ENCODE results near the gene RFX4. TPM values are rescaled to one million over a fixed set of nuclear protein-coding genes. Genes with fewer than 3 reads are reported as not detected.

Gene RFX4
- total and polyA plus RNA-seq, 9 of the 15 experiments (the other 6 are each of a cell fraction or from before 2014, with no cell fraction given): not detected

DNA sequence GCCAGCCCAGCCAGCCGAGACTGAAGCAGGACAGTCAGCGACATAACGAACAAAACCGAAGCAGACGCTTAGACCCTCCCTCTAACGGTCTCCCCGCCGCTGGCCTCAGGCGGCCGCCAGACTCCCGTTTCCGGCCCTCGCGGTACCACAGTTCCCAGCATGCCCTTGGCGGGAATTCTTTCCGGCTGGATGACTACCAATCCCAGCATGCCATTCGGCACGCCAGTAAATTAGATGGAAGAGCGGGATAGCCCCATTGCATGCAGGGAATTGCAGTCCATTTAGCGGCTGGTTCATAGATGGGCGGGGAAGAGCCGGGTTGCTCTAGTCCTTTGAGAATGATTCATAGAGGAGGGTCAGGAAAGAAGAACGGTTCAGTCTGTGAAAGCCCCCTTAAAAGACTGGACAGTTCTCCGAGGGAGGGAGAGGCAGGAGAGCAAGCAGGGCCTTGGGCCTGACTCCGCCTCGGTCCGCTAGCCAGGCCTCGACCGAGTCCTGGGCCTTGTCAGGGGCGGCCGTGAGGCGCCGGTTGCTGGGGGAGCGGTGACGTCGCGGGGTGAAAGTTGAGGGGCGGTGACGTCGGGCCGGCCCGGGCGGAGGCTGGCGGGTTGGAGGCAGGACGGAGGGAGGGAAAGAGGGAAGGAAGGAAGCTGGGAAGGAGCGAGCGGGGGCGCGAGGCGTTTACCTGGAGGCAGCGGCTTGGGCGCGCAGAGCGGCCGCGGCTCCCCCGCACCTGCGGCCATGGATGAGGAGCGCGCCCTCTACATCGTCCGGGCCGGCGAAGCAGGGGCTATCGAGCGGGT is 191.4 kb downstream of the RFX4 start, which contains the start of gene RIC8B (continued):
- no peak for TF ChIP-seq KLF13 (tag; IDR thresholded peaks at IDR 0.05; ENCODE audit: borderline replicate concordance, low read depth)
- no peak for TF ChIP-seq ZC3H11A (IDR thresholded peaks at IDR 0.05; ENCODE audit: low read depth, low read length)
- no peak for TF ChIP-seq ZNF282 (CRISPR knock-in tag; IDR thresholded peaks at IDR 0.05)
- TF ChIP-seq, protein P1, sequence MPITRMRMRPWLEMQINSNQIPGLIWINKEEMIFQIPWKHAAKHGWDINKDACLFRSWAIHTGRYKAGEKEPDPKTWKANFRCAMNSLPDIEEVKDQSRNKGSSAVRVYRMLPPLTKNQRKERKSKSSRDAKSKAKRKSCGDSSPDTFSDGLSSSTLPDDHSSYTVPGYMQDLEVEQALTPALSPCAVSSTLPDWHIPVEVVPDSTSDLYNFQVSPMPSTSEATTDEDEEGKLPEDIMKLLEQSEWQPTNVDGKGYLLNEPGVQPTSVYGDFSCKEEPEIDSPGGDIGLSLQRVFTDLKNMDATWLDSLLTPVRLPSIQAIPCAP (CRISPR knock-in tag; IDR thresholded peaks at IDR 0.05; ENCODE audit: borderline replicate concordance): no peak
- TF ChIP-seq ZNF239 (CRISPR knock-in tag; IDR thresholded peaks at IDR 0.05): no peak
- TF ChIP-seq SMARCB1 (IDR thresholded peaks at IDR 0.05; ENCODE audit: insufficient read length, low read depth): no peak
- no peak for TF ChIP-seq SLC30A9 (CRISPR knock-in tag; IDR thresholded peaks at IDR 0.05)
- TF ChIP-seq, protein P2, sequence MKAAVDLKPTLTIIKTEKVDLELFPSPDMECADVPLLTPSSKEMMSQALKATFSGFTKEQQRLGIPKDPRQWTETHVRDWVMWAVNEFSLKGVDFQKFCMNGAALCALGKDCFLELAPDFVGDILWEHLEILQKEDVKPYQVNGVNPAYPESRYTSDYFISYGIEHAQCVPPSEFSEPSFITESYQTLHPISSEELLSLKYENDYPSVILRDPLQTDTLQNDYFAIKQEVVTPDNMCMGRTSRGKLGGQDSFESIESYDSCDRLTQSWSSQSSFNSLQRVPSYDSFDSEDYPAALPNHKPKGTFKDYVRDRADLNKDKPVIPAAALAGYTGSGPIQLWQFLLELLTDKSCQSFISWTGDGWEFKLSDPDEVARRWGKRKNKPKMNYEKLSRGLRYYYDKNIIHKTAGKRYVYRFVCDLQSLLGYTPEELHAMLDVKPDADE (conservative IDR thresholded peaks at IDR 0.05; ENCODE audit: control insufficient read depth, low read depth, low read length): peak; percentile 94
- TF ChIP-seq ZC3H8 (IDR thresholded peaks at IDR 0.05): no peak
- no peak for TF ChIP-seq HDAC8 (tag; IDR thresholded peaks at IDR 0.05)
- no peak for TF ChIP-seq ZNF778 (CRISPR knock-in tag; IDR thresholded peaks at IDR 0.05)
- TF ChIP-seq ZNF354B (CRISPR knock-in tag; IDR thresholded peaks at IDR 0.05): no peak
- no peak for TF ChIP-seq U2AF1 (optimal IDR thresholded peaks at IDR 0.05; ENCODE audit: low read depth, low read length)
- TF ChIP-seq, protein P3, sequence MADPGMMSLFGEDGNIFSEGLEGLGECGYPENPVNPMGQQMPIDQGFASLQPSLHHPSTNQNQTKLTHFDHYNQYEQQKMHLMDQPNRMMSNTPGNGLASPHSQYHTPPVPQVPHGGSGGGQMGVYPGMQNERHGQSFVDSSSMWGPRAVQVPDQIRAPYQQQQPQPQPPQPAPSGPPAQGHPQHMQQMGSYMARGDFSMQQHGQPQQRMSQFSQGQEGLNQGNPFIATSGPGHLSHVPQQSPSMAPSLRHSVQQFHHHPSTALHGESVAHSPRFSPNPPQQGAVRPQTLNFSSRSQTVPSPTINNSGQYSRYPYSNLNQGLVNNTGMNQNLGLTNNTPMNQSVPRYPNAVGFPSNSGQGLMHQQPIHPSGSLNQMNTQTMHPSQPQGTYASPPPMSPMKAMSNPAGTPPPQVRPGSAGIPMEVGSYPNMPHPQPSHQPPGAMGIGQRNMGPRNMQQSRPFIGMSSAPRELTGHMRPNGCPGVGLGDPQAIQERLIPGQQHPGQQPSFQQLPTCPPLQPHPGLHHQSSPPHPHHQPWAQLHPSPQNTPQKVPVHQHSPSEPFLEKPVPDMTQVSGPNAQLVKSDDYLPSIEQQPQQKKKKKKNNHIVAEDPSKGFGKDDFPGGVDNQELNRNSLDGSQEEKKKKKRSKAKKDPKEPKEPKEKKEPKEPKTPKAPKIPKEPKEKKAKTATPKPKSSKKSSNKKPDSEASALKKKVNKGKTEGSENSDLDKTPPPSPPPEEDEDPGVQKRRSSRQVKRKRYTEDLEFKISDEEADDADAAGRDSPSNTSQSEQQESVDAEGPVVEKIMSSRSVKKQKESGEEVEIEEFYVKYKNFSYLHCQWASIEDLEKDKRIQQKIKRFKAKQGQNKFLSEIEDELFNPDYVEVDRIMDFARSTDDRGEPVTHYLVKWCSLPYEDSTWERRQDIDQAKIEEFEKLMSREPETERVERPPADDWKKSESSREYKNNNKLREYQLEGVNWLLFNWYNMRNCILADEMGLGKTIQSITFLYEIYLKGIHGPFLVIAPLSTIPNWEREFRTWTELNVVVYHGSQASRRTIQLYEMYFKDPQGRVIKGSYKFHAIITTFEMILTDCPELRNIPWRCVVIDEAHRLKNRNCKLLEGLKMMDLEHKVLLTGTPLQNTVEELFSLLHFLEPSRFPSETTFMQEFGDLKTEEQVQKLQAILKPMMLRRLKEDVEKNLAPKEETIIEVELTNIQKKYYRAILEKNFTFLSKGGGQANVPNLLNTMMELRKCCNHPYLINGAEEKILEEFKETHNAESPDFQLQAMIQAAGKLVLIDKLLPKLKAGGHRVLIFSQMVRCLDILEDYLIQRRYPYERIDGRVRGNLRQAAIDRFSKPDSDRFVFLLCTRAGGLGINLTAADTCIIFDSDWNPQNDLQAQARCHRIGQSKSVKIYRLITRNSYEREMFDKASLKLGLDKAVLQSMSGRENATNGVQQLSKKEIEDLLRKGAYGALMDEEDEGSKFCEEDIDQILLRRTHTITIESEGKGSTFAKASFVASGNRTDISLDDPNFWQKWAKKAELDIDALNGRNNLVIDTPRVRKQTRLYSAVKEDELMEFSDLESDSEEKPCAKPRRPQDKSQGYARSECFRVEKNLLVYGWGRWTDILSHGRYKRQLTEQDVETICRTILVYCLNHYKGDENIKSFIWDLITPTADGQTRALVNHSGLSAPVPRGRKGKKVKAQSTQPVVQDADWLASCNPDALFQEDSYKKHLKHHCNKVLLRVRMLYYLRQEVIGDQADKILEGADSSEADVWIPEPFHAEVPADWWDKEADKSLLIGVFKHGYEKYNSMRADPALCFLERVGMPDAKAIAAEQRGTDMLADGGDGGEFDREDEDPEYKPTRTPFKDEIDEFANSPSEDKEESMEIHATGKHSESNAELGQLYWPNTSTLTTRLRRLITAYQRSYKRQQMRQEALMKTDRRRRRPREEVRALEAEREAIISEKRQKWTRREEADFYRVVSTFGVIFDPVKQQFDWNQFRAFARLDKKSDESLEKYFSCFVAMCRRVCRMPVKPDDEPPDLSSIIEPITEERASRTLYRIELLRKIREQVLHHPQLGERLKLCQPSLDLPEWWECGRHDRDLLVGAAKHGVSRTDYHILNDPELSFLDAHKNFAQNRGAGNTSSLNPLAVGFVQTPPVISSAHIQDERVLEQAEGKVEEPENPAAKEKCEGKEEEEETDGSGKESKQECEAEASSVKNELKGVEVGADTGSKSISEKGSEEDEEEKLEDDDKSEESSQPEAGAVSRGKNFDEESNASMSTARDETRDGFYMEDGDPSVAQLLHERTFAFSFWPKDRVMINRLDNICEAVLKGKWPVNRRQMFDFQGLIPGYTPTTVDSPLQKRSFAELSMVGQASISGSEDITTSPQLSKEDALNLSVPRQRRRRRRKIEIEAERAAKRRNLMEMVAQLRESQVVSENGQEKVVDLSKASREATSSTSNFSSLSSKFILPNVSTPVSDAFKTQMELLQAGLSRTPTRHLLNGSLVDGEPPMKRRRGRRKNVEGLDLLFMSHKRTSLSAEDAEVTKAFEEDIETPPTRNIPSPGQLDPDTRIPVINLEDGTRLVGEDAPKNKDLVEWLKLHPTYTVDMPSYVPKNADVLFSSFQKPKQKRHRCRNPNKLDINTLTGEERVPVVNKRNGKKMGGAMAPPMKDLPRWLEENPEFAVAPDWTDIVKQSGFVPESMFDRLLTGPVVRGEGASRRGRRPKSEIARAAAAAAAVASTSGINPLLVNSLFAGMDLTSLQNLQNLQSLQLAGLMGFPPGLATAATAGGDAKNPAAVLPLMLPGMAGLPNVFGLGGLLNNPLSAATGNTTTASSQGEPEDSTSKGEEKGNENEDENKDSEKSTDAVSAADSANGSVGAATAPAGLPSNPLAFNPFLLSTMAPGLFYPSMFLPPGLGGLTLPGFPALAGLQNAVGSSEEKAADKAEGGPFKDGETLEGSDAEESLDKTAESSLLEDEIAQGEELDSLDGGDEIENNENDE (IDR thresholded peaks at IDR 0.05; ENCODE audit: low read depth, low read length): no peak
